Measurements from ENCODE around the gene NDUFB6.

NDUFB6 gene

DNA sequence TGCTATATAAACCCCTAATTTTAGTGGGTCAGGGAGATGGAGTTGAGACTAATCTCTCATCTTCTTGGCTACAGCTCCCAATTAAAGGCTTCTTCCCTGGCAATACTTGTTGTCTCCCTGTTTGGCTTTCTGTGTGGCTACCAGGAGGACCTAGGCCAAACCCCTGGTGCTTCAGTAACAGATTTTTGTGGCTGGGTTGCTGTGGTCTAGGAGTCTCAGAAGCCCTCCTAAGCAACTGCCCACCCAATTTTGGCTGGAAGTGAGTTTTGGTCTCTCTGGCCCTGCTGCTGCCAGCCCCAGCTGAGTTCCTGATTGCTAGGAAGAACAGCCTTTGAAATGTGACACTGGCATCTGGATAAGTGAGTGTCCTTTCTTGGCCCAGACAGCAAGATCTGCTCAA lies 56.7 kb downstream of the NDUFB6 start:
- DNase-seq, result no peak

DNA sequence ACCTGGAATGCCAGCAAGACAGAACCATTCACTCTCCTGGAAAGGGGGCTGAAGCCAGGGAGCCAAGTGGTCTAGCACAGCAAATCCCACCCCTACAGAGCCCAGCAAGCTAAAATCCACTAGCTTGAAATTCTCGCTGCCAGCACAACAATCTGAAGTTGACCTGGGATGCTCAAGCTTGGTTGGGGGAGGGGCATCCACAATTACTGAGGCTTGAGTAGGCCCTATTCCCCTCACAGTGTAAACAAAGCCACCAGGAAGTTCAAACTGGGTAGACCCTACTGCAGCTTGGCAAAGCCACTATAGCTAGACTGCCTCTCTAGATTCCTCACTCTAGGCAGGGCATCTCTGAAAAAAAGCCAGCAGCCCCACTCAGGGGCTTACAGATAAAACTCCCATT lies 64.2 kb downstream of the NDUFB6 start:
- DNase-seq, result no peak

DNA sequence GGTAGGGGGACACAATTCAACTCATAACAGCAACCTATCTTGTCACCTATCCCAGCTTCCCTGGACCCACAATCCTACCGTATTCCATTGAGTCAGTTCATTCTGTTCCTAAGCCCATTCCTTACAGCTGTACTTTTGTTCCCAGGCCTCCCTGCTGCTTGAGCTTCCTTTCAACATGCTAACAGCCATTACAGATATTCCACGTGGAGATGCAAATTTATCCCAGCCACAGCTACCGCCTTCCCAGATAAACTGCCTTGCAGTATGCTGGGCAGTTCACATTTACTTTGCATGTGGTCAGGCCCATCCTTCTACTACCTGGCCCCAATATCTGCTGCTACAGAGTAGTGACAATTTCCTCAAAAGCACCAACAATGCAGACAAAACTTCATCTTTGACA lies 70.0 kb downstream of the NDUFB6 start:
- no peak for DNase-seq
